HG03442 (cell line): ENCODE data around the gene SLC28A2.
"Not testable (repeated sequence)": the region's sequence is repeated elsewhere in the genome, so short reads cannot be mapped to it uniquely, and the experiment has no call there.

Experiments used
- ATAC-seq: cut with Tn5 transposase; IDR thresholded peaks from one replicate; pipeline ENCODE4 v1.9.1; 2021; ENCODE audit warnings: mild to moderate bottlenecking, moderate library complexity; ENCODE audit not compliant: unreplicated experiment

Gene SLC28A2

GRCh38 chr15:45251888-45252287 lies at the start of gene SLC28A2:
SLC28A2 (plus strand) TSS chr15:45252234; CDS start chr15:45253216, 982 bp downstream.
- no peak for ATAC-seq

DNA sequence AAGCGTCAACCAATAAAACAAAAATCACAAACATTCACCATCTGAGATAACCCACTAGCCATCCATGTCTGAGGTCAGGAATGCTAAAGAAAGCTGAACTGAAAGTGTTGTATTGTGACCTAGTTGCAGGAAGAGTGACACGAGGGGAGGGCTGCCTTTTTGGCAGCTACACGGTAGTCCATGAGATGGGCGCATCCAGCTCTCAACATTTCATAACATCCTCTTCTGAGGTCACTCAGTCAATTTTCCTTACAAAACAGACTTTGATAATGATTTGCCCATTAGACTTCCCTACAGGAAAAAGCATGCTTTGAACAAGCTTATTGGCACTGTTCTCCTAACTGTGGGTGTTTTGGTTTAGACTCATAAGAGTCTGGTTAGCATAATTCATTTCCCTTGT lies 48.9 kb upstream of the SLC28A2 start:
- no peak for ATAC-seq

- no peak for ATAC-seq
Measured at GRCh38 chr15:45205192-45205591, 46.8 kb upstream of the SLC28A2 start.

- no peak for ATAC-seq
Measured at GRCh38 chr15:45212493-45212892, 39.5 kb upstream of the SLC28A2 start.

GRCh38 chr15:45221053-45221599 lies 30.9 kb upstream of the SLC28A2 start:
- no peak for ATAC-seq

GRCh38 chr15:45221967-45222366 lies 30.1 kb upstream of the SLC28A2 start:
- no peak for ATAC-seq

- ATAC-seq: no peak
Measured at GRCh38 chr15:45224621-45225217, 27.3 kb upstream of the SLC28A2 start.

DNA sequence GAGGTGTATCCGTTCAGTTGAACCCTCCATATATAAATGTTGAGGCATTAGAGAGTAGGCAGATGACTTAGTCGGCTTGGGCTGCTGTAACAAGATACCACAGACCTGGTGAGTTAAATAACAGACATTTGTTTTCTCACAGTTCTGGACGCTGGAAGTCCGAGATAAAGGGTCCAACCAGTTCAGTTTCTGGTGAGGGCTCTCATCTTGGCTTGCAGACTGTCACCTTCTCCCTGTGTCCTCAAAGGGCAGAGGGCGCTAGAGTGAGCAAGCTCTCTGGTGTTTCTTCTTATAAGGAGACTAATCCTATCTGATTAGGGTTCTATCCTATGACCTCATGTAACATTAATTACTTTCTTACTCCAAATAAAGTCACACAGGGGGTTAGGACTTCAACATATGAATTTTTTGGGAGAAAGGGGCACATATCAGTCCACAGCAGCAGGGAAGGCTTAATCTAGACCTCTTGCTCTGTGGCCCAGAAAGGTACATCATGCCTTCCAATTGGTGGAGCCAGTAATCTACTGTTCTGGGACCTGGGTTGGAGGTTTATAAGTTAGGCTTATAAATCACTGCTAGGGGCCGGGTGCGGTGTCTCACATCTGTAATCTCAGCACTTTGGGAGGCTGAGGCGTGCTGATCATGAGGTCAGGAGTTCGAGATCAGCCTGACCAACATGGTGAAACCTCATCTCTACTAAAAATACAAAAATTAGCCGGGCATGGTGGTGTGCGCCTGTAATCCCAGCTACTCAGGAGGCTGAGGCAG lies 26.3 kb upstream of the SLC28A2 start:
- ATAC-seq: no peak

DNA sequence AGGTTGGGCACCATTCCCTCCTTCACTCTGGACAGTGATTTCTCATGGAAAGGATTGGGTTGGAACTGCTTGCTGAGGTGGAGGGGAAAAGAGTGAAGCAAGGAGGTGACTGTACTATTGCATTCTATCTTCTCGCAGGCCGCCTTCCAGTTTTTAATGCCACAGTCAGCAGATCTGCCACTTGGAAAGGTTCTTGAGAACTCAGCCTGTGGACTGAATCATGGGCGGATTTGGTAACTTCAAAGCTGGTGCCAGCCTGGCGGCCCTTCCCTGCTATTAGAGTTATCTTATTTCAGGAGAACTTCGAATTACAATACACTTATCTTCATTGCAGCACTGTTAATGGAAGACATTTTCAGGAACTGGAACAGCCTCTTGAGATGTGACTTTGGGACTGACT lies 23.1 kb upstream of the SLC28A2 start:
- no peak for ATAC-seq

DNA sequence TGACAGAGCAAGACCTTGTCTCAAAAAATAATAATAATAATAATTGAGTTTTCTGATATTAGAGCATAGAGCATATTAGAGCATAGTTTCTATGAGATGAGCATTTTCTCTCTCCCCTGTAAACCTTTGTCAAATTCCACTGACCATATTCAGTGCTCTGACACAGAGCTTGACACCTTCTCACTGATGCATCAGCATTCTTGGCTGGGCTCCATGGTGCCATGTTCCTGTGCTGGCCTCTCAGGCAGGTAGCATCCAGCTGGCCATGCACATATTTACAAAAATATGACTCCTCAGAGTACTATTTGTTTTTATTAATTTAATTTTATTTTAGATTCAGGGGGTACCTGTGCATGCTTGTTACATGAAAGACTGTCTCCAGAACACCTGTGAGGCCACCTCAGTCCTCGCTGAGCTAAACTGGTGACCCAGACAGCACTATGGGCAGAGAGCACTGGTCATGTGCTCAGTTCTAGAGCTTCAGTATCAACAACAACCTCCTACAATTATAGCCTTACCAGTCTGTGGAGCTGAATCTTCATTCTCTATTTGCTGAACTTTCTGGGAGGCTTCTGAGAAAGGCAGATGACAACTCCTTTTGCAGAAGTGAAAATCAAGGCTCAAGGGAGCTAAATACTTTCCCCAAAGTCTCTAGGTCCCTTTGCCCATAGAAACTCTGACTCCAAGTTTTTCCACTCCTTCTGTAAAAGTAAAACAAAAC lies 21.6 kb upstream of the SLC28A2 start:
- ATAC-seq: no peak

- ATAC-seq: no peak
Measured at GRCh38 chr15:45231132-45231531, 20.9 kb upstream of the SLC28A2 start.

- ATAC-seq: no peak
Measured at GRCh38 chr15:45231864-45232562, 20.0 kb upstream of the SLC28A2 start.

DNA sequence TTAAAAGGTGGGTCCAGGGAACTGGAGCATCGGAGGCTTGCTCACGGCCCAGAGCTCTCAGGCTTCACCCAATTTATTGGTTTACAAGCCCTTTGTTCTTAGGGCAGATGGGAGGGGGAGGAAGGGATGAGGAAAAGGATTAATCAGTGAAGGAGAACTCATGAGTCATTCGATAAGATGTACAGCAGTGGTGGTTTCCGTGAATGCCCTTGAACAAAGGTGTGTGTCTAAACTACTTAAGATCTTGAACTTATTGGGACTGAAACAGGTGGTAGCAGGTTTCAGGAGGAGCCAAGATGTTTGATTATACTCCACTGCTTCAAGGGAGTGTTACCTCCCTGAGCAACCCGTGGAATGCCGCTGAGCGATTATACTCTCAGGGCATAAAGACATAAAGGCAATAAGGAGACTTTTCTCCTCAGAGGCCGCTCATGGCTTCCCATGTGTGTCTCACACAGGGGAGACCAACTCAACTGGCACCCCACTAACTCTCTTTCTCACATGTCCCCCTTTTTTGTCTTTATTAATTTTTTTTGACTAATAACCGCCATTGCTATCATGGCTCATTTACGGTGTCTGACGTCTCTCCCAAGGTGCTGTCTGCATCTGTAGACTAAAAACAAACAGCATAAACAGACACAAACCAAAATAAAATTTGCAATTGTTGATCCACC lies 17.3 kb upstream of the SLC28A2 start:
- no peak for ATAC-seq

DNA sequence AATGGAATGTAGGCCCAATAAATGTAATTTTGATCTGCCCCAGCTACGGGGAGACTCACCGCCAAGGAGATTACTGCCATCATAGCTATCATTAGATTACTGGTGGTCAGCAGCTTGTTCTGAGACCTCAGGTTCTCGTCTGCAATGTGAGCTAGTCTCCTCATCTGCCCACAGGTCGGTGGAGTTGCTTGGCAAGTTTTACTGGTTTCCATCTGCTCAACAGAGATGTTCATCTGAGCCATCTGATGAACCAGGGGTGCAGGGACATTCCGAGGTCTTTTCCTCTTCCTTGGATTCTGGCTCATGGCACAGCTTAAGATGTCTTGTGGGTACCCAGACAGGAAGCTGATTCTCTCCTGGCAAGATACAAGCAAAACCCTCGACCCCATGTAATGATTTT lies 15.2 kb upstream of the SLC28A2 start:
- not testable (repeated sequence) for ATAC-seq

DNA sequence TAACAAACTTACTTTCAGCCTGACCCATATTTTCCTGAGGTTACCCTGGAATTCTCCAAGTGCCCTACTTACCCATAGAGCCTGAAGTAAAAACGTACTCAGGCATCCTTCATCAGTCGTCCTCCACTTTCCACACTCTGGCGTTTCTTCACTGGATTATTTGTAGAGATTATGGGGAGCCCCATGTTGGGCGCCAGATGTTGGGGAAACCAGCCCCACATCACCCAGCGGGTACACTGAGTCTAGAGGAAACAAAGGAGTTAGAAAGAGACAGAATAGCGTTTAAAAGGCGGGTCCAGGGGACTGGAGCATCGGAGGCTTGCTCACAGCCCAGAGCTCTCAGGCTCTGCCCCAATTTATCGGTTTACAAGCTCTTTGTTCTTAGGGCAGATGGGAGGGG lies 9.7 kb upstream of the SLC28A2 start:
- ATAC-seq: no peak

DNA sequence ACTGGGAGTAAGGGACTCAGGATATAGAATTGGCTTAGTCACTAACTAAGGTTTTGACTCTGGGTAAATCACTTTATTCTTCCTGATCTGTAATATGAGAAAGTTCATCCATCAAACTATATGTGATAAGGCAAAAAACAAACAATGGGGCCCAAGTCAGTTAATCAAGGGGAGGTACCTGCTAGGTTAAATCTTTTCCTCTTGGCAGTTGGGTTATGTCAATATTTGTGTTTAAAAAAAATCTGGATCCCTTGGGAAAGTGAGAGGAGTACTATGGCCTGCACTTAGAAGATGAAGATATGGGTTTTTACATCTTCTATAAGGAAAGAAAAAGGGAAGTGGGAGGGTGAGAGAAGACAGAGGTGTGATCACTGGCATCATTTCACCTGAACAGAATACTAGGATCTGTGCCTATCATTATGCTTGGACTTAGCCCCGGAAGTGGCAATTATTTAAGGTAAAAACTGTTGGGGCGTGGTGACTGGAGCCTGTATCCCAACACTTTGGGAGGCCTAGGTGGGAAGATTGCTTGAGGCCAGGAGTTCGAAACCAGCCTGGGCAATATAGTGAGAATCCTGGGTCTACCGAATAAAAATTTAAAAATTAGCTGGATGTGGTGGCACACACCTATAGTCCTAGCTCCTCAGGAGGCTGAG lies 2.8 kb upstream of the SLC28A2 start:
- ATAC-seq: no peak

- no peak for ATAC-seq
Measured at GRCh38 chr15:45253330-45253729, 1.3 kb downstream of the SLC28A2 start.

DNA sequence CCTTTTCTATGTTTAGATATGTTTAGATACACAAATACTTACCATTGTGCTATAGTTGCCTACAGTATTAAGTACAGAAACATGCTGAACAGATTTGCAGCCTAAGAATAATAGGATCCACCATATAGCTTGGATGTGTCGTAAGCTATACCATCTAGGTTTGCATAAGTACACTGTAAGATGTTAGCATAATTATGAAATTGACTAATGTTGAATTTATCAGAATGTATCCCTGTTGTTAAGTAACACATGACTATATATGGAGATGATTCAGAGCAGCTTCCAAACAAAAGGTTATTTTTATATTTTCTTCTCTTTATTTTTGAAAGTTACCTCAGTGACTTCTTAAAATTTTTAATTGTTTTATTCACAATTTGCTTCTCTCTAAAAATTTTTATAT lies 2.4 kb downstream of the SLC28A2 start:
- ATAC-seq: no peak

DNA sequence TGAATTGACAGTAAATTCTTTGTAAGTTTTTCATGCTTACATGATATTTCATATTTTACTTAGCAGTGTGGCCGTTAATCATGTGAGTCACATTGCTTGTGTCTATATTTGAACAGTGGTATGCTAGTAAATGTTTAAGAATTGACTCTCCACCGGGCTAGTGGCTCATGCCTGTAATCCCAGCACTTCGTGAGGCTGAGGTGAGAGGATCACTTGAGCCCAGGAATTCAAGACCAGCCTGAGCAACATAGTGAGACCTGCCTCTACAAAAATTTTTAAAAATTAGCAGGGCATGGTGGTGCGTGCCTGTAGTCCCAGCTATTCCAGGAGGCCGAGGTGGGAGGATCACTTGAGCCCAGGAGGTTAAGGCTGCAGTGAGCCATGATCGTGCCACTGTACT lies 2.8 kb downstream of the SLC28A2 start:
- not testable (repeated sequence) for ATAC-seq

GRCh38 chr15:45259796-45260195 lies 7.8 kb downstream of the SLC28A2 start:
- ATAC-seq: no peak
